Stomach (tissue), 9 donors: Measurements from ENCODE around the gene OR1D5. TPM values are rescaled to one million over a fixed set of nuclear protein-coding genes. Genes with fewer than 3 reads are reported as not detected.
A peak's percentile ranks its signal among the peaks of the same experiment; 100 is the strongest.

Experiments used
- DNase-seq, 2 donors: peaks; one replicate each; pipeline versions ENCODE4 v3.0.0 to v3.0.0-alpha.2; 2013 to 2019
- H3K27ac ChIP-seq, 5 donors: fragments of 200-600 bp in 4 of 5; sonication (generic) in 4 of 5; one replicate each; pipeline ENCODE4 v1.5.1; 2013 to 2019; ENCODE audit warnings: mild to moderate bottlenecking in 1 of 5, moderate library complexity in 1 of 5
- H3K27me3 ChIP-seq, 3 donors: fragments of 200-600 bp; sonication (generic); one replicate each; pipeline ENCODE4 v1.5.1; 2017 to 2019; ENCODE audit warnings: mixed run types in 1 of 3
- H3K36me3 ChIP-seq, 4 donors: fragments of 200-600 bp; sonication (generic); 1 replicate in 3 of 4; 2 replicates in 1 of 4; pipeline ENCODE4 v1.5.1; 2016 to 2019
- H3K4me1 ChIP-seq, 4 donors: fragments of 200-600 bp; sonication (generic); one replicate each; pipeline ENCODE4 v1.5.1; 2016 to 2019
- H3K4me3 ChIP-seq, 4 donors: fragments of 200-600 bp; sonication (generic) in 3 of 4; one replicate each; pipeline ENCODE4 v1.5.1; 2016 to 2019; ENCODE audit warnings: mild to moderate bottlenecking in 1 of 4
- H3K9me3 ChIP-seq, 4 donors: fragments of 200-600 bp; sonication (generic); one replicate each; pipeline ENCODE4 v1.5.1; 2016 to 2019
- CTCF ChIP-seq, 7 experiments: fragments of 450-650 bp in 4 of 7; fragments of 200-600 bp in 3 of 7; sonication (generic) in 3 of 7; IDR thresholded peaks; one replicate each; pipeline ENCODE4 v1.5.1; 2016 to 2019; ENCODE audit warnings: antibody characterized with exemption in 7 of 7, control low read depth in 2 of 7, mild to moderate bottlenecking in 1 of 7
- EP300 ChIP-seq: sonication (generic); formaldehyde crosslinking; IDR thresholded peaks from one replicate; pipeline ENCODE4 v1.6.1; 2017; ENCODE audit warnings: antibody characterized with exemption
- POLR2A ChIP-seq, 4 donors: fragments of 450-650 bp; IDR thresholded peaks; one replicate each; pipeline ENCODE4 v1.6.1; 2016; ENCODE audit warnings: antibody characterized with exemption in 4 of 4, control low read depth in 2 of 4, mild to moderate bottlenecking in 1 of 4, moderate library complexity in 1 of 4
- POLR2AphosphoS5 ChIP-seq, 3 donors: sonication (generic); formaldehyde crosslinking; IDR thresholded peaks; one replicate each; pipeline ENCODE4 v1.6.1; 2016; ENCODE audit warnings: antibody characterized with exemption in 3 of 3
- WGBS, 5 donors: extraction: QIAGEN DNeasy Blood & Tissue Kit in 3 of 5; methylation state at CpG; one replicate each; pipeline versions ENCODE4 v1.1.5 to v1.1.7; 2013 to 2018; 5-methylcytosine and 5-hydroxymethylcytosine counted together
- intact Hi-C: fragments of 100-400 bp; cut with DNase I; formaldehyde crosslinking; loops from one replicate; pipeline ENCODE4 v1.15.1; 2023; ENCODE audit warnings: low total_unique reads
- polyA plus RNA-seq, 3 donors: library from polyadenylated mRNA; stranded (reverse); fragments of 200-250 nt; gene quantifications; one replicate each; pipeline ENCODE4 v1.2.3, GENCODE V29; 2013
- total RNA-seq, 5 donors: library from RNA; depleted of rRNA; stranded (reverse); fragments of >200 nt; gene quantifications; one replicate each; pipeline versions ENCODE4 v1.1.0 to v1.2.3, GENCODE V29; 2014 to 2016
- donor health status: healthy with polysubstance abuse.
- donor health status: Bipolar disorder and iron deficiency.
- donor health status: healthy.

OR1D5 gene
- total and polyA plus RNA-seq, 8 donors, result not detected

GRCh38 chr17:3029213-3029913 is 34.0 kb downstream of the OR1D5 start:
- H3K27me3 ChIP-seq, result no peaks in the 10 kb centered on the region
- intact Hi-C loops, result no loop called here
- TF ChIP-seq POLR2A (IDR thresholded peaks at IDR 0.05) (no peak), POLR2AphosphoS5 (IDR thresholded peaks at IDR 0.05) (no peak), EP300 (no peak), CTCF (IDR thresholded peaks at IDR 0.05) (no peak)
- H3K36me3 ChIP-seq, result peaks cover 10 to 98% (median 79%) of the 10 kb centered on the region in 4 donors
- H3K27ac ChIP-seq, result peak overlapping the region in 1 of 5 donors; percentile 27
- no peaks in the 10 kb centered on the region for H3K9me3 ChIP-seq
- H3K4me3 ChIP-seq, result no peak overlapping the region
- no peak for DNase-seq
- no peaks in the 10 kb centered on the region for H3K4me1 ChIP-seq
- WGBS, 5 donors, result 76 to 84% (median 82%) methylated on average over 19 of the region's 19 CpGs

GRCh38 chr17:3027786-3028532 is 35.4 kb downstream of the OR1D5 start:
- no peaks in the 10 kb centered on the region for H3K4me1 ChIP-seq
- H3K36me3 ChIP-seq, result peaks cover 10 to 95% (median 76%) of the 10 kb centered on the region in 4 donors
- H3K4me3 ChIP-seq, result no peak overlapping the region
- TF ChIP-seq POLR2AphosphoS5 (IDR thresholded peaks at IDR 0.05), result no peak
- TF ChIP-seq POLR2A (IDR thresholded peaks at IDR 0.05), result no peak
- TF ChIP-seq EP300, result no peak
- no peak for TF ChIP-seq CTCF (IDR thresholded peaks at IDR 0.05)
- peaks cover 0 to 12% (median 4%) of the 10 kb centered on the region in 4 donors for H3K9me3 ChIP-seq
- DNase-seq, result peak in 1 of 2 donors; percentile 5
- WGBS, 5 donors, result 79 to 90% (median 85%) methylated on average over 16 to 18 of the region's 18 CpGs
- H3K27ac ChIP-seq, result no peak overlapping the region
- intact Hi-C loops, result no loop called here
- no peaks in the 10 kb centered on the region for H3K27me3 ChIP-seq

- Histone ChIP-seq H3K36me3 (peaks cover 12 to 95% (median 76%) of the 10 kb centered on the region in 4 donors), H3K4me3 (no peak overlapping the region), H3K4me1 (no peaks in the 10 kb centered on the region), H3K9me3 (peaks cover 0 to 19% (median 8%) of the 10 kb centered on the region in 4 donors), H3K27ac (no peak overlapping the region), H3K27me3 (no peaks in the 10 kb centered on the region)
- TF ChIP-seq POLR2A (IDR thresholded peaks at IDR 0.05) (no peak), CTCF (IDR thresholded peaks at IDR 0.05) (no peak), POLR2AphosphoS5 (IDR thresholded peaks at IDR 0.05) (no peak), EP300 (no peak)
- peak in 1 of 2 donors; percentile 34 for DNase-seq
- intact Hi-C loops, result no loop called here
- 76 to 89% (median 81%) methylated on average over 21 to 31 of the region's 31 CpGs for WGBS, 5 donors
These were observed 36.3 kb downstream of the OR1D5 start for GRCh38 chr17:3026856-3027751.
